BE2C (cell line): ENCODE results near the gene KIF17.

Experiments used
- DNase-seq: peaks from one replicate; pipeline ENCODE4 v3.0.0-alpha.2; 2020
- H3K27me3 ChIP-seq: fragments of 250-450 bp; sonication (Bioruptor Pico); 2 replicates; pipeline ENCODE4 v1.5.1; 2020; ENCODE audit warnings: mild to moderate bottlenecking
- H3K36me3 ChIP-seq: fragments of 250-450 bp; sonication (Bioruptor Pico); 2 replicates; pipeline ENCODE4 v1.5.1; 2020; ENCODE audit warnings: mild to moderate bottlenecking
- H3K4me1 ChIP-seq: fragments of 250-450 bp; sonication (Bioruptor Pico); 2 replicates; pipeline ENCODE4 v1.5.1; 2020
- H3K4me3 ChIP-seq: 2 replicates; pipeline ENCODE4 v1.5.1; 2011; ENCODE audit warnings: low read depth, low read length
- H3K9me3 ChIP-seq: fragments of 250-450 bp; sonication (Bioruptor Pico); 2 replicates; pipeline ENCODE4 v1.5.1; 2020
- CTCF ChIP-seq: IDR thresholded peaks from 2 replicates; pipeline ENCODE4 v1.5.1; 2012; ENCODE audit warnings: mild to moderate bottlenecking, low read depth, low read length

KIF17 gene

GRCh38 chr1:20702416-20702815, 15.4 kb downstream of the KIF17 start:
- Histone ChIP-seq H3K4me3 (no peak overlapping the region), H3K36me3 (no peaks in the 10 kb centered on the region), H3K4me1 (no peaks in the 10 kb centered on the region), H3K9me3 (no peaks in the 10 kb centered on the region), H3K27me3 (no peaks in the 10 kb centered on the region)
- no peak for DNase-seq
- peak; percentile 20; the same call in 1 of the 2 replicates for TF ChIP-seq CTCF

GRCh38 chr1:20701847-20702246, 16.0 kb downstream of the KIF17 start:
- H3K27me3 ChIP-seq: no peaks in the 10 kb centered on the region
- no peaks in the 10 kb centered on the region for H3K9me3 ChIP-seq
- no peaks in the 10 kb centered on the region for H3K4me1 ChIP-seq
- no peak overlapping the region for H3K4me3 ChIP-seq
- DNase-seq: no peak
- H3K36me3 ChIP-seq: no peaks in the 10 kb centered on the region
- TF ChIP-seq CTCF: no peak

GRCh38 chr1:20701446-20701845, 16.4 kb downstream of the KIF17 start:
- DNase-seq: no peak
- TF ChIP-seq CTCF: no peak
- Histone ChIP-seq H3K4me1 (no peaks in the 10 kb centered on the region), H3K9me3 (no peaks in the 10 kb centered on the region), H3K36me3 (no peaks in the 10 kb centered on the region), H3K27me3 (no peaks in the 10 kb centered on the region), H3K4me3 (no peak overlapping the region)

- no peak for DNase-seq
- TF ChIP-seq CTCF: no peak
- H3K4me3 ChIP-seq: no peak overlapping the region
- H3K4me1 ChIP-seq: no peaks in the 10 kb centered on the region
- no peaks in the 10 kb centered on the region for H3K9me3 ChIP-seq
- H3K36me3 ChIP-seq: no peaks in the 10 kb centered on the region
- H3K27me3 ChIP-seq: no peaks in the 10 kb centered on the region
These were observed 17.1 kb downstream of the KIF17 start for GRCh38 chr1:20700636-20701215.

GRCh38 chr1:20699558-20699957, 18.2 kb downstream of the KIF17 start:
- Histone ChIP-seq H3K4me1 (no peaks in the 10 kb centered on the region), H3K27me3 (no peaks in the 10 kb centered on the region), H3K9me3 (no peaks in the 10 kb centered on the region), H3K4me3 (no peak overlapping the region), H3K36me3 (no peaks in the 10 kb centered on the region)
- no peak for TF ChIP-seq CTCF
- no peak for DNase-seq

- H3K9me3 ChIP-seq: no peaks in the 10 kb centered on the region
- no peak for TF ChIP-seq CTCF
- no peak for DNase-seq
- H3K36me3 ChIP-seq: no peaks in the 10 kb centered on the region
- H3K27me3 ChIP-seq: no peaks in the 10 kb centered on the region
- no peak overlapping the region for H3K4me3 ChIP-seq
- no peaks in the 10 kb centered on the region for H3K4me1 ChIP-seq
These were observed 19.5 kb downstream of the KIF17 start for GRCh38 chr1:20698195-20698910.
